SK-MEL-5 (cell line): Measurements from ENCODE around the gene SPATA6. TPM values are rescaled to one million over a fixed set of nuclear protein-coding genes. Genes with fewer than 3 reads are reported as not detected.
A peak's percentile ranks its signal among the peaks of the same experiment; 100 is the strongest.
"Not testable (repeated sequence)": the region's sequence is repeated elsewhere in the genome, so short reads cannot be mapped to it uniquely, and the experiment has no call there.

Experiments
- DNase-seq: peaks from one replicate; pipeline ENCODE4 v3.0.0-alpha.2; 2016; ENCODE audit warnings: low read depth, low spot score
- in situ Hi-C: cut with HindIII; loops from 2 replicates; pipeline ENCODE4 v1.10.0; 2016; ENCODE audit warnings: low sequenced_read_pairs, high pct_unique_total_duplicates, low pct_unique_long_range_greater_than_20kb
- total RNA-seq: library from RNA; depleted of rRNA; stranded (reverse); fragments of >200 nt; shearing (Covaris generic); gene quantifications from 2 replicates; pipeline ENCODE4 v1.2.3, GENCODE V29; 2014

The SPATA6 gene
- total RNA-seq, 1 experiment from 2014 or later: 6.8 TPM

- DNase-seq: no peak
- in situ Hi-C loops: no loop called here
Measured at GRCh38 chr1:48405400-48405799, 66.6 kb downstream of the SPATA6 start.

GRCh38 chr1:48402599-48402998, 69.4 kb downstream of the SPATA6 start:
- DNase-seq: no peak
- in situ Hi-C loops: no loop called here

DNA sequence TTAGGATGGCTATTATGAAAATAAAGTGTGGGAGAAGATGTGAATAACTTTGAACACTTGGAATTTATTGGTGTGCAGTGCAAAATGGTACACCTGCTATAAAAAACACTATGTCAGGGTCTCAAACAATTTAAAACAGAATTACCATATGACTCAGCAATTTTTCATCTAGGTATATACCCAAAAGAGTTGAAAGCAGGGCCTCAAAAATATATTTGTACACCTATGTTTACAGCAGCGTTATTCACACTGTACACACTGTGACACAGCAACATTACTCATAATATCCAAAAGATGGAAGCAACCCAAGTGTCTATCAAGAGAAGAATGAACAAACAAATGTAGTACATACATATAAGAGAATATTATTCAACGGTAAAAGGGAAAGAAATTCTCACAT, 75.8 kb downstream of the SPATA6 start:
- in situ Hi-C loops: no loop called here

DNA sequence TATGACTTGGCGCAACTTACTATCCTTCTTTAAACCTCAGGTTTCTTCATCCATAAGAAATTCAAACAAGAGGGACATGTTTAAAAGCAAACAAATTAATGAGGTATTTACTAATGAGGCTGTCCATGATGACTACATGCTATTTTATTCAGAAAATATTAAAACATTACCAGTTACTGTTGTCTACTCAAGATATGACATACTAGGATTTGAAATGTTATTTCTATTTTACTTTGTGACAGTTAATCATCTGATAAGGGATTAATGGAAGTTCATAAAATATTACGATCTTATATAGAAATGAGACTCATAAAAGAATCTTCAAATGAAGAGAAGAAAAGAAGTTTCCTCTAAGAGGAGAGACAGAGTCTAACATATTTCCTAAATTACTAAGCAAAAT, 80.1 kb downstream of the SPATA6 start:
- in situ Hi-C loops: no loop called here

More for the DNA sequence above, 75.8 kb downstream of the SPATA6 start:
- DNase-seq: no peak

DNA sequence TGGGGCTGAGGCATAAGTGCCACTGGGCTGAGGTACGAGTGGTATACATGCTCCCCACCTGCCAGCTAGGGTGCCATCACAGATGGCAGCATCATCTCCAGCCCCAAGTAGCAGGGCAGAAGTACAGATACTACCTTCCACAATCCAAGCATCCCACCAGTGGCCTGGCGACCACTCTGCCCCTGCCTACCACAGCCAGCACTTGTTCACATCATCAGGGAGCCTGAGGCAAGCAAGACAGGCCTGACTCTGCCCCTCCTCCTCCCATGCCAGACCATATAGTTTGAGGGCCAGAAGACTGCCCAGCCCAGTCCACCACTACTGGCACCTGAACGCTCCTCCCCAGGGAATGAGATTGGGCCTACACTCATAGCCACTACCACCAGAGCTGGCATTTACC, 84.6 kb downstream of the SPATA6 start:
- in situ Hi-C loops: no loop called here

More for the DNA sequence above, 80.1 kb downstream of the SPATA6 start:
- no peak for DNase-seq

DNA sequence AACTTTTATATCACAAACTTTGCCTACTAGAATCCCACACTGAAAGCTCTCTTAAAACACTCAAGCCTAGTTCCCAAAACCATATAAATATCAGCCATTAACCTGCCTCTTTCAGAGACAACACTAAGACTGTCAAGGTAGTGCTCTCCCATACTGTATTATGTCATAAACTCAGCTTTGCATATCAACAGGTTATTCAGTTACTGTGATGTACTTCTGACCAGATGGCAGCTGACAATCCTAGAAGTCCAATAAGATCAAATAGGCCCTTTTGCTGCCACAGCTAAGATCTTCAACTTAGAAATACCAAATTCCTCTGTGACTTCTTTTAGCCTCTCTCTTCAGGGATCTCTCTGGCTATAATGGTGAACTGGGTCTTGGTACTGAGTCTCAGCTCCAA, 97.2 kb downstream of the SPATA6 start:
- DNase-seq: no peak
- in situ Hi-C loops: no loop called here

More for the DNA sequence above, 84.6 kb downstream of the SPATA6 start:
- DNase-seq: no peak

- in situ Hi-C loops: no loop called here
- no peak for DNase-seq
Measured at GRCh38 chr1:48371598-48371997, 100.4 kb downstream of the SPATA6 start.

DNA sequence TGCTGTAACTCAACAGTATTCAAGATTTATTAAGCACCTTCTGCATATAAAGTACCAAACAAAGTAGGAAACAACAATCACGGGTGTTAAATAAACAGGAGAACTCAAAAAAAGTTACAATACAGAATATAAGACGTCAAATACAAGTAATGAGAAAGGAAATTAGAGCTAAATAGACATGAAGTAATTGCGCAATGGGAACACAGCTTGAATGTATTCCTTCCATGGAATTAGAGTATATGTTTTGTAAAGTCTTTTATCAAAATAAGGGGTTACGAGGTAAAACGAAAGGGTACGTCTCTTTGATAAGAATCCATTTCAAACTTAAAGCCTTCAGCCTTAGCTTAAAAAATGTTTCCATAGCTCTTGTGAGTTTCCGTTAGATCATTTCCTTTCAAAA, 109.1 kb downstream of the SPATA6 start:
- in situ Hi-C loops: no loop called here
- DNase-seq: no peak

GRCh38 chr1:48356901-48357300, 115.1 kb downstream of the SPATA6 start:
- no peak for DNase-seq
- in situ Hi-C loops: no loop called here

- no peak for DNase-seq
- in situ Hi-C loops: no loop called here
Measured at GRCh38 chr1:48344373-48344772, 127.6 kb downstream of the SPATA6 start.

GRCh38 chr1:48341221-48341620, 130.8 kb downstream of the SPATA6 start:
- DNase-seq: peak; percentile 42
- in situ Hi-C loops: no loop called here

DNA sequence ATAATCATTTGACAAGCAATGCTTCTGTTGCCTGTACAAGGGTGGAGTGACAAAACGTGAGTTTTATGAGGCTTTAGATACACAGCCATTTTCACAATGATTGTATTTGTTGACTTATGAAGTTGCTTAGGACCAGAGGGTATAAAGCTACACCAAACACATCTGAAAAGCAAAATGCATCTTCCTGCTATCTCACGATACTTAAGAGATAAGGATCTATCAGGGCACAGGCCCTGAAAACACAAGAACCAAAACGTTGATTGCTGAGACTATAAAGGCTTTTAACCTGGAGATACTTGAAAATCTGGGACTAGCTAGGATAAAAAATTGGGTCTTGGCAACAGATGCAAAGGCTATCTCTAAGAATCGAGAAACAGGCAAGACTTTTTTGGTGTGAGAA, 133.7 kb downstream of the SPATA6 start:
- in situ Hi-C loops: no loop called here
- DNase-seq: no peak

DNA sequence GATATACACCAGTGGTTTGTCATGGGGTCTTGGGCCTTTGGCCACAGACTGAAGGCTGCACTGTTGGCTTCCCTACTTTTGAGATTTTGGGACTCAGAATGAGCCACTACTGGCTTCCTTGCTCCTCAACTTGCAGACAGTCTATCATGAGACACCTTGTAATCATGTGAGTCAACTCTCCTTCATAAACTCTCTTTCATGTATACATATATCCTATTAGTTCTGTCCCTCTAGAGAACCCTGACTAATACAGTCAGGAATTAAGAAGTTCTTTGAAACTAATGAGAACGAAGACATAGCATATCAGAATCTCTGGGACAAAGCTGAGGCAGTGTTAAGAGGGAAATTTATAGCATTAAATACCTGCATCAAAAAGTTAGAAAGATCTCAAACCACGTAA, 138.7 kb downstream of the SPATA6 start:
- in situ Hi-C loops: no loop called here
- DNase-seq: no peak

GRCh38 chr1:48332115-48332514, 139.9 kb downstream of the SPATA6 start:
- in situ Hi-C loops: no loop called here
- DNase-seq: no peak

DNA sequence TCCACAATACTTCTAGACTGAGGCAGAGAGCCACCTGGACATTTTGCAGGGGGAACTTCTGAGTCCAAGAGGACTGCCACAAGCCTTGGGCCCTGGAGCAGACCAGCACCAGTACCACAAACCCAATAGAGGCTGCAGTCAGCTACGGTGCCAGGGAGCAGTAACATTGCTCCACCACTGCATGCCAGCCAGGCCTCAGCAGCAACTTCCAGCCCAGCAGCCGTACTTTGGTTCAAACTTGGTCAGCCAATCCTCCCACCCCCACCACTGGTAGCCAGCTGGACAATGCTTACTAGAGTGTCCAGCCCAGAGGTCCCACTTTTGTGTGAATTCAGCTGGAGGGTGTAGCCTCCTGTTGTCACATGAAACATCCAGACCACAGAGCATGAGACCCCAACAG, 142.1 kb downstream of the SPATA6 start:
- DNase-seq: no peak
- in situ Hi-C loops: no loop called here

GRCh38 chr1:48329486-48329885, 142.5 kb downstream of the SPATA6 start:
- in situ Hi-C loops: no loop called here
- DNase-seq: no peak

DNA sequence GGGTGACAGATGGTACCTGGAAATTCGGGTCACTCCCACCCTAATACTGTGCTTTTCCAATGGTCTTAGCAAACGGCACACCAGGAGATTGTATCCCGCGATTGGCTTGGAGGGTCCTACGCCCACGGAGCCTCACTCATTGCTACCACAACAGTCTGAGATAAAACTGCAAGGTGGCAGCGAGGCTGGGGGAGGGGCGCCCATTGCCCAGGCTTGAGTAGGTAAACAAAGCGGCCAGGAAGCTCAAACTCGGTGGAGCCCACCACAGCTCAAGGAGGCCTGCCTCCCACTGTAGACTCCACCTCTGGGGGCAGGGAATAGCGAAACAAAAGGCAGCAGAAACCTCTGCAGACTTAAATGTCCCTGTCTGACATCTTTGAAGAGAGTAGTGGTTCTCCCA, 160.2 kb downstream of the SPATA6 start:
- in situ Hi-C loops, DNase-seq: not testable (repeated sequence)

GRCh38 chr1:48309564-48310082, 162.4 kb downstream of the SPATA6 start:
- in situ Hi-C loops: no loop called here
- no peak for DNase-seq

GRCh38 chr1:48302652-48303051, 169.4 kb downstream of the SPATA6 start:
- DNase-seq: no peak
- in situ Hi-C loops: no loop called here

- in situ Hi-C loops: no loop called here
- DNase-seq: no peak
Measured at GRCh38 chr1:48294656-48295055, 177.3 kb downstream of the SPATA6 start.
